Retina (tissue), 1 donor: ENCODE results near the gene COPS7A.
"Not testable (repeated sequence)": the region's sequence is repeated elsewhere in the genome, so short reads cannot be mapped to it uniquely, and the experiment has no call there.

ENCODE experiments used
- DNase-seq: peaks from one replicate; pipeline ENCODE4 v3.0.0-alpha.2; 2016

The COPS7A gene

GRCh38 chr12:6703631-6704030 lies 20.2 kb upstream of the COPS7A start:
- peak; percentile 28 for DNase-seq

DNA sequence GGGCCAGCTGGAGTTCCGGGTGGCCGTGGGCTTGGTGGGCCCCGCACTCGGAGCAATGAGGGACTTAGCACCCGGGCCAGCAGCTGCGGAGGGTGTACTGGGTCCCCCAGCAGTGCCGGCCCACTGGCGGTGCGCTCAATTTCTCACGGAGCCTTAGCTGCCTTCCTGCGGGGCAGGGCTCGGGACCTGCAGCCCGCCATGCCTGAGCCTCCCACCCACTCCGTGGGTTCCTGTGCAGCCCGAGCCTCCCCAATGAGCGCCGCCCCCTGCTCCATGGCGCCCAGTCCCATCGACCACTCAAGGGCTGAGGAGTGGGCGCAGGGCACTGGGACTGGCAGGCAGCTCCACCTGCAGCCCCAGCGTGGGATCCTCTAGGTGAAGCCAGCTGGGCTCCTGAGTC lies 15.5 kb upstream of the COPS7A start:
- DNase-seq = not testable (repeated sequence)

GRCh38 chr12:6708960-6709394 lies 14.9 kb upstream of the COPS7A start:
- no peak for DNase-seq

- DNase-seq = not testable (repeated sequence)
Observed at GRCh38 chr12:6716031-6716873, 7.6 kb upstream of the COPS7A start.

DNA sequence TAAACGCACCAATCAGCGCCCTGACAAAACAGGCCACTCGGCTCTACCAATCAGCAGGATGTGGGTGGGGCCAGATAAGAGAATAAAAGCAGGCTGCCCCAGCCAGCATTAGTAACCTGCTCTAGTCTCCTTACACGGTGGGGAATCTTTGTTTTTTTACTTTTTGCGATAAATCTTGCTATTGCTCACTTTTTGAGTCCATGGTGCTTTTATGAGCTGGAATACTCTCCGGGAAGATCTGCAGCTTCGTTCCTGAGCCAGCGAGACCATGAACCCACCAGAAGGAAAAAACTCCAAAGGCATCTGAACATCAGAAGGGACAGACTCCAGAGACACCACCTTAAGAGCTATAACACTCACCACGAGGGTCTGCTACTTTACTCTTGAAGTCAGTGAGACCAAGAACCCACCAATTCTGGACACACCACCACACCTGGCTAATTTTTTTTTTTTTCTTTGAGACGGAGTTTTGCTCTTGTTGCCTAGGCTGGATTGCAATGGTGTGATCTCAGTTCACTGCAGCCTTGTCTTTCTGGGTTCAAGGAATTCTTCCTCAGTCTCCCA lies 6.9 kb upstream of the COPS7A start:
- DNase-seq = no peak

GRCh38 chr12:6722863-6723262 lies 983 bp upstream of the COPS7A start:
- DNase-seq = no peak

DNA sequence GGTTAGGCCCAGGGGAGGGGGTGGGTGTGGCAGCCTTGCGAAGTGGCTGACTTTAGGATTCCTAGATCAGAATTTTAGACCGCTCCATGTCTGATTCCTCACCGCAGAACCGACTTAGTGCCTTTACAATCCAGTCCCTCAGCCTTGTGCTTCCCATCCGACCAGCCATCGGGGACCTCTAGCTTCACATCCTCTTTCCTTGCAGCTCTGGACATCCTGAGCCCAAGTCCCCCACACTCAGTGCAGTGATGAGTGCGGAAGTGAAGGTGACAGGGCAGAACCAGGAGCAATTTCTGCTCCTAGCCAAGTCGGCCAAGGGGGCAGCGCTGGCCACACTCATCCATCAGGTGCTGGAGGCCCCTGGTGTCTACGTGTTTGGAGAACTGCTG lies 557 bp downstream of the COPS7A start:
- no peak for DNase-seq

- no peak for DNase-seq
Observed at GRCh38 chr12:6725350-6725749, 1.5 kb downstream of the COPS7A start.

GRCh38 chr12:6729186-6729585 lies 5.3 kb downstream of the COPS7A start:
- DNase-seq = no peak

DNA sequence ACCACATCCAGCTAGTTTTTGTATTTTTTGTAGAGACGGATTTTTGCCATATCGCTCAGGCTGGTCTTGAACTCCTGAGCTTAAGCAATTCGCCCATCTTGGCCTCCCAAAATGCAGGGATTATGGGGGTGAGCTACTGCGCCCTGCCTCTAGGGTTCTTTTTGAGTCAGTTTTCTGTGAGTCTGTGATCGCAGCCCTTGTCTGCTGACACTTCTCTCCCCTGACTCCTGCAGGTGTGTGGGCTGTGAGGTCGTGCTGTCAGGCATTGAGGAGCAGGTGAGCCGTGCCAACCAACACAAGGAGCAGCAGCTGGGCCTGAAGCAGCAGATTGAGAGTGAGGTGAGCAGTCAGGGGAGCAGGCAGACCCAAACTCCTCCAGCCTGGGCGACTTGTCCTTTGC lies 6.3 kb downstream of the COPS7A start:
- no peak for DNase-seq

DNA sequence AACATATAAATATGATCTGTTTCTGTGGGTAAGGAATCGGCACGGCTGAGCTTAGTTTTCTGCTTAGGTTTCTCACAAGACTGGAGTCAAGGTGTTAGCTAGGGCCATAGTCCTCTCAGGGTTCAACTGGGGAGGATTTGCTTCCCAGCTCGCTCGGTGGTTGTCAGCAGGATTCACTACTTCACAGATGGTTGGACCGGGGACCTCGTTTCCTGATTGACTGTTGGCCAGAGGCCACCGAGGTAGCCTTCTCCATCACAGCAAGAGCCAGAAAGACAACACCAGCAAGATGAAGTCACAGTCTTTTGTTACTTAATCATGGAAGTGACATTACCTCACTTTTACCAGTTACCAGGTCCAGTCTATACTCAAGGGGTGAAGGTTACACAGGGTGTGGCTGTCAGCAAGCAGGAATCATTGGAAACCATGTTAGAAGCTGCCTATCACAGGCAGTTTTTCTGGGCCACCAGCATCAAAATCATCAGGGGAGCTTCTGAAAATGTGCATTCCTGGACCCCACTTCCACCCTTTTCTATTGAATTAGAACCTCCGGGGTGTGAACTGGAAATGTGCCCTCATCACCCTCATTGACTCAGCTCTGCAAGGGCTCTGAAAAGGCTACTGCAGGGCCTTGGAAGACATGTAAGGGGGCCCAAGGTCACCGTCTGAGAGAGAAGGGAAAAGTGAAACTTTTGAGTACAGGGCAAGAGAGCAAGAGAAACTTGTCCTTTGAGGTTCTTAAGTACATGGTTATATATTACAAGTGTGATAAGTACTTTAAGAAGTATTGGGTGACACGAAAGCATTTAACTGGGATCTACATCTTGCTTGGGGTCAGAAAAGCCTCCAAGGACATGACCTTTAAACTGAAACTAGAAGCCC lies 10.9 kb downstream of the COPS7A start:
- DNase-seq = no peak

DNA sequence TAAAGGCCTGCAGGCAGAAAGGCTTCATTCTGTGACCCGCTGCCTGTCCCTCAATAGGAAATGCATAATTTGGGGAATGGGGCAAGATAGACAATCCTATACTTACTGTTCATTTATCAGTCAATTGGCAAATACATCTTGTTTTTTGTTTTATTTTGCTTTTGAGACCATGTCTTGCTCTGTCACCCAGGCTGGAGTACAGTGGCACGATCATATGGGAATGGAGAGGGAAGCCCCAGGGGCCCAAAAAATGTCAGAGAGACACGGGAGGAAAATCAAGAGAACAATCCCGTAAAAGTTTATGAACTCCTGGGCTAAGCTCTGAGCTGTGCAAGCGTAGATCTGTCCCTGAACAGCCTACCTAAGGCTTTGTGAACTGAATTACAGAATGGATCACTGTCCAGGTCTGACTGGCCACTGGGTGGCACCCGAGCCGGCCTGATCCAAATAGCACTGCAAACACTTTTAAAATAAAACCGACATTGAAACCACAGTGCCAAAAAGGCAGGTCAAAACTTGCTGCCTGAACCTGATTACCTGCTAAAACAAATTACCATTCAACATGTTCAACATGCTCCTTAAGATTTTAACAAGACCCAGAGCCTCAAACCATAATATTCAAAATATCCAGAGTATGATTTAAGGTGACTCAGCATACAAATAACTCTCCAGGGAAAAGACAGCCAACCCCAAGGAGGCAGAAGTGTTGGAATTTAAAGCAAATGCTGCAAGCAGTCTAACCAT lies 11.8 kb downstream of the COPS7A start:
- DNase-seq = peak; percentile 50

- no peak for DNase-seq
Observed at GRCh38 chr12:6736754-6737153, 12.9 kb downstream of the COPS7A start.

GRCh38 chr12:6742080-6742479 lies 18.2 kb downstream of the COPS7A start:
- not testable (repeated sequence) for DNase-seq

DNA sequence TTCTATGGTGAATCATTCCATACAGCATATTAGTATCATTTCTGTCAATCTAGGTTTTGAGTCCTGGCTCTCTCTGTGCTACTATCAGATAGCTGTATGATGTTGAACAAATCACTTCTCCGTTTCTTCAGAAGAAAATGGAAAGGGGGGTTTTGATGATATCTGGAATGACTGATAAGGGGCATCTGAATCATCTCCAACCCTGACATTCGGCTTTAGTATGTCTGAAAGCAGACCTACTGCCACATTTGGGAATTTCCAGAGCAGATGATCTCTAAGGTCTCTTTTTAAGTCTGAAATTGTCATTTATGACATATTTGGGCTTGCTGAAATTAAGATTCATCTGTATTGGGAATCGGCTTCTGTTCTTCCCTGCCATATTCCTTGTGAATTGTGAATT lies 19.0 kb downstream of the COPS7A start:
- no peak for DNase-seq

- not testable (repeated sequence) for DNase-seq
Observed at GRCh38 chr12:6743300-6743699, 19.5 kb downstream of the COPS7A start.

DNA sequence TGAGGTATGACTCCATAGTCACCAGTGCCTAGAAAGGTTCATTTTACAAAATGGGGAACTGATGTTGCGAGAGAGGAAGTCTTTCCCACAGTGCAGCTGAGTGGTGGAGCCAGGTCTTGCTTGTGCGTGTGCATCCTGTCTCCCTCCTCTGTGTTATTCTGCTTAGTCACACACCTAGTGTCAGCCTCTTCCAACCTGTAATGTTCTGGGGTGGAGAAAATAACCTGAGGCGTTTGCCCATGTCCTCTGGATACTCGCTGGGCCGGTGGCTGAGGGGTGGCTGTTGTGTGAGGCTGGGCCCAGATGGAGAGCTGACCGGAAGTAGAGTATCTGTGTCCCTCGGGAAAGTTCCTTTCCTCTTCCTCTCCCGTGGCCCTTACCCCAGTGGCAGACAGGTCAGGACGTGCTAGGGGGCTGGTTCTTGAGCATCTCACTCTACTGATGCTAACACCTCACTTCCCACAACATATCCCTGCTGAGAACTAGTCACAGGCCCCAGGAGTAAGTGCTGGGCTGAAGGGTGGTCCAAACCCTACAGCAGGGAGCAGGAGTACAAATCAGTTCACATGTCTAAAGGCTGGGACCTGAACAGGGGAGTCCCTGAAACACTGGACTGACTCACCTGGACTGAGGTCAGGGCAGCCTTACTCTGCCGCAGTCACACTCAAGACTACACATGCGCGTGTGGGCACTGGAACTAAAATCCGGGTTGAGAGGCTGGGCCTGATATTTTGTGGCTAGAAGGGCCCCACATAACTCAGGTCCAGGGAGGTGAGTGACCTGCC lies 22.1 kb downstream of the COPS7A start:
- DNase-seq = no peak

DNA sequence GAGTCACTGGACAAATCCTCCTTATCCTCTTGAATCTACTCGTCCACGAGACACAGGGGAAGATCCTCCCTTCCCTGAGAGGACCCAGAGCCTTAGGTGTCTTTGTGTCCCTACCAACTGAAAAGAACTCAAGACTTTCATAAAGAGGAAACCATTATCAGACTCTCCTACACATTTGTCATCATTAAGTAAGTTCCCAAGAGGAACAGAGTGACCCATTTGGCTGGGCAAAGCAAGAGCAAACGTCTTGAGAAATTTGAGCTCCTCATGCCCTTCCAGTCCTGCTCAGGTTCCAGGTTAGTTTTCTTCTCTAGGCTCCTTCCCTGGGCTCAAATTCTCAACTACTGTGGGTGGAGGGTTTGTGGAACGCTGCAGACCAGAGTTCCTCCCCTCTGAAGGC lies 23.4 kb downstream of the COPS7A start:
- no peak for DNase-seq

- no peak for DNase-seq
Observed at GRCh38 chr12:6748761-6749160, 24.9 kb downstream of the COPS7A start.

DNA sequence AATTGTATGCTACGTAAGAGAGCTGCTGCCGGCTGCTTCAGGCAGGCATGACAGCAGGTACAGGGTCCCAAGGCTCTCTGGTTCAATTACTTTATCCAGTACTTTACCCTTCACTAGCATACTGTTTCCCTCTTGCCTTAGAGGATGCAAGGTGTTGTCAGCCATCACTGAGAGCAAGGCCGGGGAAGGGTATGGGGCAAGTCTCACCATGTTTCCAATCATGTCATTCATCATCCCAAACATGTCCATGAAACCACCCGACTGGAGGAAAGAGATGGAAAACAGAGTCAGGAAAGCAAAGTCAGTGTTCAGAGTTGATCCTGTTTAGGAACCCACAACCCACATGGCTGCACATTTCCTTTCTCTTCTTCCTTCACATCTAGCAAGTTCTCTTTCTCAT lies 26.7 kb downstream of the COPS7A start:
- DNase-seq = no peak

GRCh38 chr12:6751767-6752166 lies 27.9 kb downstream of the COPS7A start:
- no peak for DNase-seq
